Sciatic nerve (tissue), 2 donors: ENCODE data around the gene SCAP. TPM values are rescaled to one million over a fixed set of nuclear protein-coding genes. Genes with fewer than 3 reads are reported as not detected.
"Not testable (repeated sequence)": the region's sequence is repeated elsewhere in the genome, so short reads cannot be mapped to it uniquely, and the experiment has no call there.

Source experiments
- ATAC-seq: fragments of 200-7000 bp; cut with Tn5 transposase; one replicate; pipeline ENCODE4 v1.9.1; 2020; ENCODE audit warnings: mild to moderate bottlenecking, moderate library complexity
- DNase-seq: peaks from one replicate; pipeline ENCODE4 v3.0.0-alpha.2; 2020; ENCODE audit warnings: low spot score
- intact Hi-C: fragments of 100-400 bp; cut with DNase I; formaldehyde crosslinking; loops from one replicate; pipeline ENCODE4 v1.14.2; 2022
- total RNA-seq: library from RNA; stranded (reverse); fragmentation: NEBNext Ultra II Directional; extraction: Animal tissue kit (Norgen Biotek cat#: 25700); gene quantifications from one replicate; pipeline ENCODE4 v1.2.1, GENCODE V29; 2021
- donor health status: DM: no; HTN: no; CAD: no.
- donor health status: DM: no; HTN: no; CAD: no.

SCAP gene
- total RNA-seq, result 64.6 TPM

GRCh38 chr3:47475570-47476329 lies at the start of gene SCAP:
TSS of gene SCAP (minus strand) at chr3:47475941. CDS start at chr3:47442993, 32,948 bp downstream.
- ATAC-seq, result peak; percentile 99
- peak; percentile 97 for DNase-seq
- intact Hi-C loops, result loop anchor here (10.0 kb wide), 1 partner anchor 51 kb away; no protein-coding TSS in a partner anchor

- no peak for DNase-seq
- no peak for ATAC-seq
- intact Hi-C loops, result loop anchor here (5.0 kb wide), 1 partner anchor 269 kb away; no protein-coding TSS in a partner anchor
Measured at GRCh38 chr3:47523310-47524073, 47.8 kb upstream of the SCAP start.

- ATAC-seq, result peak; percentile 97
- intact Hi-C loops, result loop anchor here (5.0 kb wide), 1 partner anchor 270 kb away; no protein-coding TSS in a partner anchor
- peak; percentile 91 for DNase-seq
Measured at GRCh38 chr3:47522082-47522987, 46.6 kb upstream of the SCAP start.

- ATAC-seq (no peak), DNase-seq (no peak)
- intact Hi-C loops, result loop anchor here (5.0 kb wide), 1 partner anchor 272 kb away; no protein-coding TSS in a partner anchor
Measured at GRCh38 chr3:47520756-47521155, 45.0 kb upstream of the SCAP start.

GRCh38 chr3:47517937-47518336 lies 42.2 kb upstream of the SCAP start:
- DNase-seq, result no peak
- no peak for ATAC-seq
- intact Hi-C loops, result no loop called here

GRCh38 chr3:47515864-47516319 lies 40.2 kb upstream of the SCAP start:
- ATAC-seq (no peak), DNase-seq (no peak)
- intact Hi-C loops, result no loop called here

GRCh38 chr3:47515100-47515499 lies 39.4 kb upstream of the SCAP start:
- intact Hi-C loops, result no loop called here

GRCh38 chr3:47513125-47513929 lies 37.6 kb upstream of the SCAP start, which contains the start of gene ELP6:
TSS of gene ELP6 (minus strand) at chr3:47513712. CDS start at chr3:47513590, 122 bp downstream.
- intact Hi-C loops, result no loop called here
- ATAC-seq, result peak; percentile 99
- peak; percentile 98 for DNase-seq

More at GRCh38 chr3:47515100-47515499, 39.4 kb upstream of the SCAP start:
- no peak for ATAC-seq
- no peak for DNase-seq

GRCh38 chr3:47512416-47513124 lies 36.8 kb upstream of the SCAP start:
- peak; percentile 22 for ATAC-seq
- DNase-seq, result peak; percentile 63
- intact Hi-C loops, result no loop called here

- ATAC-seq, DNase-seq, intact Hi-C loops: not testable (repeated sequence)
Measured at GRCh38 chr3:47505267-47505666, 29.5 kb upstream of the SCAP start.

- intact Hi-C loops, result no loop called here
- DNase-seq, result no peak
- ATAC-seq, result no peak
Measured at GRCh38 chr3:47504113-47504512, 28.4 kb upstream of the SCAP start.

GRCh38 chr3:47503033-47503432 lies 27.3 kb upstream of the SCAP start:
- ATAC-seq (no peak), DNase-seq (no peak)
- intact Hi-C loops, result no loop called here

- no peak for DNase-seq
- ATAC-seq, result no peak
- intact Hi-C loops, result no loop called here
Measured at GRCh38 chr3:47496892-47497291, 21.2 kb upstream of the SCAP start.

GRCh38 chr3:47495886-47496285 lies 20.1 kb upstream of the SCAP start:
- intact Hi-C loops, result no loop called here
- ATAC-seq (no peak), DNase-seq (peak; percentile 19)

- no peak for ATAC-seq
- DNase-seq, result no peak
- intact Hi-C loops, result no loop called here
Measured at GRCh38 chr3:47495111-47495510, 19.4 kb upstream of the SCAP start.

GRCh38 chr3:47491777-47492176 lies 16.0 kb upstream of the SCAP start:
- ATAC-seq (no peak), DNase-seq (no peak)
- intact Hi-C loops, result no loop called here

GRCh38 chr3:47491186-47491585 lies 15.4 kb upstream of the SCAP start:
- ATAC-seq (no peak), DNase-seq (no peak)
- intact Hi-C loops, result no loop called here
